BE2C (cell line): Measurements from ENCODE around the gene AGBL4.

ENCODE experiments used
- DNase-seq: peaks from one replicate; pipeline ENCODE4 v3.0.0-alpha.2; 2020
- H3K27me3 ChIP-seq: fragments of 250-450 bp; sonication (Bioruptor Pico); 2 replicates; pipeline ENCODE4 v1.5.1; 2020; ENCODE audit warnings: mild to moderate bottlenecking
- H3K36me3 ChIP-seq: fragments of 250-450 bp; sonication (Bioruptor Pico); 2 replicates; pipeline ENCODE4 v1.5.1; 2020; ENCODE audit warnings: mild to moderate bottlenecking
- H3K4me1 ChIP-seq: fragments of 250-450 bp; sonication (Bioruptor Pico); 2 replicates; pipeline ENCODE4 v1.5.1; 2020
- H3K4me3 ChIP-seq: 2 replicates; pipeline ENCODE4 v1.5.1; 2011; ENCODE audit warnings: low read depth, low read length
- H3K9me3 ChIP-seq: fragments of 250-450 bp; sonication (Bioruptor Pico); 2 replicates; pipeline ENCODE4 v1.5.1; 2020
- CTCF ChIP-seq: IDR thresholded peaks from 2 replicates; pipeline ENCODE4 v1.5.1; 2012; ENCODE audit warnings: mild to moderate bottlenecking, low read depth, low read length

Gene AGBL4

GRCh38 chr1:48784301-48784700 lies 1239.5 kb downstream of the AGBL4 start:
- TF ChIP-seq CTCF = no peak
- DNase-seq = no peak
- Histone ChIP-seq H3K9me3 (no peaks in the 10 kb centered on the region), H3K4me3 (no peak overlapping the region), H3K36me3 (no peaks in the 10 kb centered on the region), H3K4me1 (no peaks in the 10 kb centered on the region), H3K27me3 (no peaks in the 10 kb centered on the region)

- H3K4me3 ChIP-seq = peak overlapping the region; percentile 66
- TF ChIP-seq CTCF = no peak
Observed at GRCh38 chr1:48777219-48777895, 1246.4 kb downstream of the AGBL4 start.

GRCh38 chr1:48776393-48777218 lies 1247.1 kb downstream of the AGBL4 start, which contains the start of gene BEND5:
BEND5 (minus strand) TSS chr1:48776891; CDS start chr1:48776831, 60 bp downstream.
- no peaks in the 10 kb centered on the region for H3K36me3 ChIP-seq
- DNase-seq = peak; percentile 58
- peak within 1 kb of the TSS; percentile 66 for H3K4me3 ChIP-seq
- no peaks in the 10 kb centered on the region for H3K27me3 ChIP-seq
- H3K9me3 ChIP-seq = no peaks in the 10 kb centered on the region
- H3K4me1 ChIP-seq = no peaks in the 10 kb centered on the region
- TF ChIP-seq CTCF = no peak

More at GRCh38 chr1:48777219-48777895, 1246.4 kb downstream of the AGBL4 start:
- H3K27me3 ChIP-seq = no peaks in the 10 kb centered on the region
- DNase-seq = peak; percentile 8
- no peaks in the 10 kb centered on the region for H3K36me3 ChIP-seq
- no peaks in the 10 kb centered on the region for H3K4me1 ChIP-seq
- no peaks in the 10 kb centered on the region for H3K9me3 ChIP-seq

- Histone ChIP-seq H3K4me1 (no peaks in the 10 kb centered on the region), H3K4me3 (peak overlapping the region; percentile 66), H3K27me3 (no peaks in the 10 kb centered on the region), H3K36me3 (no peaks in the 10 kb centered on the region), H3K9me3 (no peaks in the 10 kb centered on the region)
- no peak for TF ChIP-seq CTCF
- no peak for DNase-seq
Observed at GRCh38 chr1:48775831-48776392, 1247.8 kb downstream of the AGBL4 start.

GRCh38 chr1:48773133-48773532 lies 1250.6 kb downstream of the AGBL4 start:
- Histone ChIP-seq H3K27me3 (no peaks in the 10 kb centered on the region), H3K36me3 (no peaks in the 10 kb centered on the region), H3K4me3 (no peak overlapping the region), H3K9me3 (no peaks in the 10 kb centered on the region), H3K4me1 (no peaks in the 10 kb centered on the region)
- no peak for DNase-seq
- TF ChIP-seq CTCF = no peak

- DNase-seq = no peak
- Histone ChIP-seq H3K9me3 (no peaks in the 10 kb centered on the region), H3K4me3 (no peak overlapping the region), H3K36me3 (no peaks in the 10 kb centered on the region), H3K27me3 (no peaks in the 10 kb centered on the region), H3K4me1 (no peaks in the 10 kb centered on the region)
- TF ChIP-seq CTCF = no peak
Observed at GRCh38 chr1:48772211-48772610, 1251.5 kb downstream of the AGBL4 start.
